Neutrophil (primary cell): ENCODE results near the gene LSR.

Source experiments
- H3K27ac ChIP-seq: fragments of 200-600 bp; sonication (generic); 2 replicates; pipeline ENCODE4 v1.5.1; 2016; ENCODE audit warnings: mild to moderate bottlenecking, moderate library complexity
- H3K27me3 ChIP-seq: fragments of 200-600 bp; sonication (generic); 2 replicates; pipeline ENCODE4 v1.6.0; 2016; ENCODE audit warnings: mild to moderate bottlenecking
- H3K36me3 ChIP-seq: fragments of 200-600 bp; sonication (generic); 2 replicates; pipeline ENCODE4 v1.5.1; 2017
- H3K4me1 ChIP-seq, 2 experiments: fragments of 200-600 bp in 1 of 2; sonication (generic) in 1 of 2; 1 replicate in 1 of 2; 2 replicates in 1 of 2; pipeline versions ENCODE4 v1.5.1 to v1.6.1; 2013 to 2016; ENCODE audit warnings: low read depth in 1 of 2, low read length in 1 of 2, mild to moderate bottlenecking in 1 of 2, moderate library complexity in 1 of 2; ENCODE audit not compliant: control insufficient read depth in 1 of 2, insufficient read depth in 1 of 2
- H3K4me3 ChIP-seq, 2 experiments: fragments of 200-600 bp in 1 of 2; sonication (generic) in 1 of 2; 1 replicate in 1 of 2; 2 replicates in 1 of 2; pipeline ENCODE4 v1.5.1; 2013 to 2016; ENCODE audit warnings: low read depth in 1 of 2, low read length in 1 of 2, mild to moderate bottlenecking in 1 of 2, moderate library complexity in 1 of 2
- H3K9me3 ChIP-seq: fragments of 200-600 bp; sonication (generic); 2 replicates; pipeline ENCODE4 v1.5.1; 2016
- TF ChIP-seq, protein P1 (sequence below): fragments of 200-600 bp; sonication (generic); IDR thresholded peaks from 2 replicates; pipeline ENCODE4 v1.5.1; 2016; ENCODE audit warnings: antibody characterized with exemption

Gene LSR, protein sequence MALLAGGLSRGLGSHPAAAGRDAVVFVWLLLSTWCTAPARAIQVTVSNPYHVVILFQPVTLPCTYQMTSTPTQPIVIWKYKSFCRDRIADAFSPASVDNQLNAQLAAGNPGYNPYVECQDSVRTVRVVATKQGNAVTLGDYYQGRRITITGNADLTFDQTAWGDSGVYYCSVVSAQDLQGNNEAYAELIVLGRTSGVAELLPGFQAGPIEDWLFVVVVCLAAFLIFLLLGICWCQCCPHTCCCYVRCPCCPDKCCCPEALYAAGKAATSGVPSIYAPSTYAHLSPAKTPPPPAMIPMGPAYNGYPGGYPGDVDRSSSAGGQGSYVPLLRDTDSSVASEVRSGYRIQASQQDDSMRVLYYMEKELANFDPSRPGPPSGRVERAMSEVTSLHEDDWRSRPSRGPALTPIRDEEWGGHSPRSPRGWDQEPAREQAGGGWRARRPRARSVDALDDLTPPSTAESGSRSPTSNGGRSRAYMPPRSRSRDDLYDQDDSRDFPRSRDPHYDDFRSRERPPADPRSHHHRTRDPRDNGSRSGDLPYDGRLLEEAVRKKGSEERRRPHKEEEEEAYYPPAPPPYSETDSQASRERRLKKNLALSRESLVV

DNA sequence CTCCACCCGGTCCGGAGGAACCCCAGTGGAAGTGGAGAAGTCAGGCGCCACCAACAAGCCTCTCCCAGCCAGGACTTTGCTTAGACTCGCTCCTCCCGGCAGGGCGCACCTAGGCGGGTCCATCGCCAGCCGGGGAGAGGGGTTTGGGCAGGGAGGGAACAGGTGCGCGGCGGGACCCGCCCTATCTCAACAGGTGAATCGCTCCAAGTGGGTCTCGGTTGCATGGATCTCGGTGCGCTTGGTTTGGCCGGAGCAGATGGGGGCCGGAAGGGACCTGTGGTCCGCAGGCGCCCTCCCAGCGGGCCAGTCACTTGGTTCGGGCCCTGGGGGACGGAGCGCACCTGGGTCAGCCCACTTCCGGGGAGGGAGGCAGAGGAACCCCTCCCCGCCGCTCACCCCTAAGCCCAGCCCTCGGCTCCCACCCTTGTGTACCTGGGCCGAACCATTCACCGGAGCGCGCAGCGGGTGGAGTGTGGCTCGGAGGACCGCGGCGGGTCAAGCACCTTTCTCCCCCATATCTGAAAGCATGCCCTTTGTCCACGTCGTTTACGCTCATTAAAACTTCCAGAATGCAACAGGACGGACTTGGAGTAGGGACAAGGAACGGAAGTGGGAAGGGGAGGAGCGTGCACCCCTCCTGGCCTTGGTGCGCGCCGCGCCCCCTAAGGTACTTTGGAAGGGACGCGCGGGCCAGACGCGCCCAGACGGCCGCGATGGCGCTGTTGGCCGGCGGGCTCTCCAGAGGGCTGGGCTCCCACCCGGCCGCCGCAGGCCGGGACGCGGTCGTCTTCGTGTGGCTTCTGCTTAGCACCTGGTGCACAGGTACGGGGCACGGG, at the start of gene LSR:
LSR (plus strand) TSS at position 693 of the 836 bp plus-strand sequence; CDS start at position 714, 21 bp downstream.
- Histone ChIP-seq H3K36me3 (no peaks in the 10 kb centered on the region), H3K27ac (no peak within 1 kb of the TSS), H3K9me3 (no peaks in the 10 kb centered on the region), H3K4me1 (no peaks in the 10 kb centered on the region), H3K27me3 (peaks cover 63% of the 10 kb centered on the region), H3K4me3 (no peak within 1 kb of the TSS)
- TF ChIP-seq, protein P1, sequence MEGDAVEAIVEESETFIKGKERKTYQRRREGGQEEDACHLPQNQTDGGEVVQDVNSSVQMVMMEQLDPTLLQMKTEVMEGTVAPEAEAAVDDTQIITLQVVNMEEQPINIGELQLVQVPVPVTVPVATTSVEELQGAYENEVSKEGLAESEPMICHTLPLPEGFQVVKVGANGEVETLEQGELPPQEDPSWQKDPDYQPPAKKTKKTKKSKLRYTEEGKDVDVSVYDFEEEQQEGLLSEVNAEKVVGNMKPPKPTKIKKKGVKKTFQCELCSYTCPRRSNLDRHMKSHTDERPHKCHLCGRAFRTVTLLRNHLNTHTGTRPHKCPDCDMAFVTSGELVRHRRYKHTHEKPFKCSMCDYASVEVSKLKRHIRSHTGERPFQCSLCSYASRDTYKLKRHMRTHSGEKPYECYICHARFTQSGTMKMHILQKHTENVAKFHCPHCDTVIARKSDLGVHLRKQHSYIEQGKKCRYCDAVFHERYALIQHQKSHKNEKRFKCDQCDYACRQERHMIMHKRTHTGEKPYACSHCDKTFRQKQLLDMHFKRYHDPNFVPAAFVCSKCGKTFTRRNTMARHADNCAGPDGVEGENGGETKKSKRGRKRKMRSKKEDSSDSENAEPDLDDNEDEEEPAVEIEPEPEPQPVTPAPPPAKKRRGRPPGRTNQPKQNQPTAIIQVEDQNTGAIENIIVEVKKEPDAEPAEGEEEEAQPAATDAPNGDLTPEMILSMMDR = no peak

DNA sequence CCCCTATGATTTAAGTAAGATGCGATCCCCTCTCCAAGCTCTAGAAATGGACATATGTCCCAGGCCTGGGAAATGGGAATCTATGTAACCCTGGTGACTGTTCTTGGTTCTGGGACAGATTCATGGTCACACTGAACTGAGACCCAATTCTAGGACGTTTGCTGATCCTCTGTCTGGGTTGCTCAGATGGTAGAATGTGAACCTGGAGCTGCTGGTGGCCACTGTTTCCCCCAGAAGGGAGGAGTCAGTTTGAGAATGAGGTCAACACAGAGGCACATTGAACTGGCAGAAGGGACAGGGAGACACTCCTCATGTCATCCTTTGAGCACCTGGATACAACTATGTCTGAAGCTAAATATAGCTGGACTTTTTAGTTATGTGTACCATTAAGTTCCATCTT, 49.3 kb upstream of the LSR start:
- no peak overlapping the region for H3K4me3 ChIP-seq
- no peaks in the 10 kb centered on the region for H3K9me3 ChIP-seq
- TF ChIP-seq, protein P1 = no peak
- no peaks in the 10 kb centered on the region for H3K27me3 ChIP-seq
- H3K27ac ChIP-seq = no peak overlapping the region
- H3K4me1 ChIP-seq = no peaks in the 10 kb centered on the region
- H3K36me3 ChIP-seq = no peaks in the 10 kb centered on the region

DNA sequence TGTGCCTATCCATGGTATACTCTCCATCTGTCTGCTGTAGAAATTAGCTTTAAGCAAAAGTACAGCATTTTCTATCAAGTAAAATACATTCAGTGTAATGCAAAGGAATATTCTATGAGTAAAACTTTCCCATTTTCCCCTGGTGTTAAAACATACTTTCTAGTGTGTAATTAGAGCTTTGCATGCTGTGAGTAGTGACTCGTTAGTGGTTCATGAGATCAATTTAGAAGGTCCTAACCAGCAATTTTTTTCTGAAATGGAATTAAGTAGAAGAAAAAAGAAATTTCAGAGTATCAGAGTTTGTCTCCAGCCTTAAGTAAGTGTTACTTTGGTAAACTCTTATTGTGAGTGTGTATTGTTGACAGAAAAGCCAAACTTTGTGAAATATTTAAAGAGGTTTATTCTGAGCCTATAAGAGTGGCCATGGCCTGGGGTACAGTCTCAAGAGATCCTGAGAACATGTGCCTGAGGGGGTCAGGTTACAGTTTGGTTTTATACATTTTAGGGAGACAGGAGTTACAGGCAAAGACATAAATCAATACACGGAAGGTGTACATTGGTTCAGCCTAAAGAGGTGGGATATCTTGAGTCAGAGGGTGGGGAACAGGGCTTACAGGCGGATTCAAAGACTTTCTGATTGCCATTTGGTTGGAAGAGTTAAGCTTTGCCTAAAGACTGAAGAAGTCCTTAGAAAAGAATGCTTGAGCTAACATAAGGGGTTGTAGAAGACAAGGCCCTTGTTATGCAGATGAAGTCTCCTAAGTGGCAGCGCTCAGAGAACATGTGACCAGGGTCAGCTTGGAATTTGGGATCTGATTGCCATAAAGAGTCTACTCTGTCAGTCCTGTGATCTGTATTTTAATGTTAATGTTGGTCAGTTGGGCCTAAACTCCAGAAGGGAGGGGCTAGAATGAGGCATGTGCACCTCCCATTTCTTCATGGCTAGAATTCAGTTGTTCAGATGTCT, 45.8 kb upstream of the LSR start:
- no peak overlapping the region for H3K4me3 ChIP-seq
- H3K27ac ChIP-seq = no peak overlapping the region
- no peaks in the 10 kb centered on the region for H3K9me3 ChIP-seq
- peaks cover 4 to 9% of the 10 kb centered on the region in 2 experiments for H3K4me1 ChIP-seq
- TF ChIP-seq, protein P1 = no peak
- H3K36me3 ChIP-seq = no peaks in the 10 kb centered on the region
- peaks cover 21% of the 10 kb centered on the region for H3K27me3 ChIP-seq

DNA sequence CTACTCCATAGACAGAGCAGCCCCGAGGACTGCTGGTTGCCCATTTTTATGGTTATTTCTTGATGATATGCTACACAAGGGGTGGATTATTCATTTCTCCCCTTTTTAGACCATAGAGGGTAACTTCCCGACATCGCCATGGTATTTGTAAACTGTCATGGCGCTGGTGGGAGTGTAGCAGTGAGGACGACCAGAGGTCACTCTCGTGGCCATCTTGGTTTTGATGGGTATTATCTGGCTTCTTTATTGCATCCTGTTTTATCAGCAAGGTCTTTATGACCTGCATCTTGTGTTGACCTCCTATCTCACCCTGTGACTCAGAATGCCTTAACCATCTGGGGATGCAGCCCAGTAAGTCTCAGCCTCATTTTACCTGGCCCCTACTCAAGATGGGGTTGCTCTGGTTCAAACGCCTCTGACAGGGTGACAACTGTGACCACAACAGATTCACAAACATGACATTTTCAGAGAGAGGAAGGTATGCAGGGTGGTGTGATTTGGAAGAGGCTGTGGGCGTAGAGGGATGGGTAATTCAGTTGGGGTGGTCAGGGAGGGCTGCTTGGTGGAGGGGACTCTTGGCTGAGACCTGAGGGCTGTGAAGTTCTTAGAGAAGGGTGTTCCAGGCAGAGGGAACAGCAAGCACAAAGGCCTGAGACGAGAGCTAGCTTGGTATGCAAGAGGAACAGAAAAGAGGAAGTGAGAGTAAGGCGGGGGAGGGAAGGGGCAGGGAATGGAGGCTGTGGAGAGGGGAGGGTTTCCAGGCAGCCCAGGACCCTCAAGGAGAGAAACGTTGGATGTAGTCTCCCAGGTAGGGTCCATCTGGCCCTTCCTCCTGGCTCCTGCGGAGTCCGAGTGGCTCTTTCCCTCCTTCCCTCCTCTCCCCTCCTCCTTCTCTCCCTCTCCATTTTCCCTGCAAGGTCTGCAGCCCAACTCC, 43.7 kb upstream of the LSR start:
- Histone ChIP-seq H3K9me3 (no peaks in the 10 kb centered on the region), H3K4me3 (no peak overlapping the region), H3K4me1 (peaks cover 4 to 9% of the 10 kb centered on the region in 2 experiments), H3K27me3 (peaks cover 21% of the 10 kb centered on the region), H3K27ac (peak overlapping the region; percentile 61), H3K36me3 (no peaks in the 10 kb centered on the region)
- TF ChIP-seq, protein P1 = no peak
